GM23338 (cell line): ENCODE data around the gene GRN. TPM values are rescaled to one million over a fixed set of nuclear protein-coding genes. Genes with fewer than 3 reads are reported as not detected.
A peak's percentile ranks its signal among the peaks of the same experiment; 100 is the strongest.

Experiments
- ATAC-seq: fragments of 200-7000 bp; cut with Tn5 transposase; 3 replicates; pipeline ENCODE4 v1.9.1; 2020
- DNase-seq: peaks from one replicate; pipeline ENCODE4 v3.0.0-alpha.2; 2015; ENCODE audit warnings: low spot score
- H2AFZ ChIP-seq: fragments of 200-600 bp; sonication (generic); 2 replicates; pipeline ENCODE4 v1.8.0; 2016; ENCODE audit warnings: antibody characterized with exemption, mild to moderate bottlenecking, moderate library complexity
- H3F3A ChIP-seq: fragments of 200-600 bp; sonication (generic); replicated peaks from 2 replicates; pipeline ENCODE4 v1.8.0; 2017; ENCODE audit warnings: antibody characterized with exemption, mixed run types, low read depth
- H3K27ac ChIP-seq: fragments of 200-600 bp; sonication (generic); 2 replicates; pipeline ENCODE4 v1.6.1; 2016; ENCODE audit warnings: low read depth
- H3K27me3 ChIP-seq: fragments of 200-600 bp; sonication (generic); 2 replicates; pipeline ENCODE4 v1.8.0; 2016; ENCODE audit warnings: mild to moderate bottlenecking, mixed run types, moderate library complexity; ENCODE audit not compliant: insufficient read depth
- H3K36me3 ChIP-seq: fragments of 200-600 bp; sonication (generic); 2 replicates; pipeline ENCODE4 v1.8.0; 2016; ENCODE audit warnings: mild to moderate bottlenecking; ENCODE audit not compliant: insufficient read depth
- H3K4me1 ChIP-seq: fragments of 200-600 bp; sonication (generic); 2 replicates; pipeline ENCODE4 v1.8.0; 2016; ENCODE audit warnings: mild to moderate bottlenecking, moderate library complexity; ENCODE audit not compliant: insufficient read depth
- H3K4me2 ChIP-seq: fragments of 200-600 bp; sonication (generic); 2 replicates; pipeline ENCODE4 v1.7.1; 2017; ENCODE audit warnings: mixed run types
- H3K4me3 ChIP-seq: fragments of 200-600 bp; sonication (generic); 2 replicates; pipeline ENCODE4 v1.6.1; 2016; ENCODE audit warnings: mixed run types
- H3K79me2 ChIP-seq: fragments of 200-600 bp; sonication (generic); replicated peaks from 2 replicates; pipeline ENCODE4 v1.8.0; 2017; ENCODE audit warnings: mild to moderate bottlenecking; ENCODE audit not compliant: insufficient read depth
- H3K9me2 ChIP-seq: fragments of 200-600 bp; sonication (generic); 2 replicates; pipeline ENCODE4 v1.8.0; 2017; ENCODE audit not compliant: insufficient read depth
- H4K20me1 ChIP-seq: fragments of 200-600 bp; sonication (generic); replicated peaks from 2 replicates; pipeline ENCODE4 v1.8.0; 2017; ENCODE audit warnings: mild to moderate bottlenecking; ENCODE audit not compliant: insufficient read depth
- H3K27ac Mint-ChIP-seq: 2 replicates; pipeline ENCODE4 v1.8.0; 2020; ENCODE audit warnings: inconsistent platforms, mild to moderate bottlenecking, moderate library complexity, mixed read lengths
- H3K27me3 Mint-ChIP-seq: 3 replicates; pipeline ENCODE4 v1.8.0; 2022; ENCODE audit warnings: low read depth, mild to moderate bottlenecking, moderate library complexity, mixed read lengths, inconsistent platforms; ENCODE audit not compliant: insufficient read depth, poor library complexity
- H3K36me3 Mint-ChIP-seq: 3 replicates; pipeline ENCODE4 v1.8.0; 2021; ENCODE audit warnings: low read depth, mild to moderate bottlenecking, inconsistent platforms, moderate library complexity, mixed read lengths
- H3K4me1 Mint-ChIP-seq: 3 replicates; pipeline ENCODE4 v1.8.0; 2020; ENCODE audit warnings: mild to moderate bottlenecking, inconsistent platforms, mixed read lengths
- H3K4me3 Mint-ChIP-seq: 3 replicates; pipeline ENCODE4 v1.8.0; 2021; ENCODE audit warnings: moderate library complexity, mild to moderate bottlenecking, inconsistent platforms, mixed read lengths
- H3K9me3 Mint-ChIP-seq: 3 replicates; pipeline ENCODE4 v1.8.0; 2020; ENCODE audit warnings: moderate library complexity, mild to moderate bottlenecking, inconsistent platforms, mixed read lengths
- CREB1 ChIP-seq: fragments of 250-450 bp; sonication (Bioruptor Pico); IDR thresholded peaks from 2 replicates; pipeline ENCODE4 v1.5.0; 2020; ENCODE audit warnings: low read depth, mild to moderate bottlenecking, moderate library complexity
- EZH2phosphoT487 ChIP-seq: fragments of 200-600 bp; sonication (generic); IDR thresholded peaks from one replicate; pipeline ENCODE4 v1.8.1; 2018; ENCODE audit warnings: antibody characterized with exemption; ENCODE audit not compliant: unreplicated experiment
- JUNB ChIP-seq: IDR thresholded peaks from one replicate; pipeline ENCODE4 v1.6.1; 2016; ENCODE audit warnings: antibody characterized with exemption; ENCODE audit not compliant: unreplicated experiment
- POLR2AphosphoS5 ChIP-seq: IDR thresholded peaks from 2 replicates; pipeline ENCODE4 v1.6.1; 2016; ENCODE audit warnings: antibody characterized with exemption, low read depth
- REST ChIP-seq: IDR thresholded peaks from one replicate; pipeline ENCODE4 v1.6.1; 2018; ENCODE audit warnings: antibody characterized with exemption; ENCODE audit not compliant: unreplicated experiment
- STAT1 ChIP-seq: IDR thresholded peaks from one replicate; pipeline ENCODE4 v1.6.1; 2016; ENCODE audit warnings: antibody characterized with exemption; ENCODE audit not compliant: unreplicated experiment
- polyA plus RNA-seq: library from polyadenylated mRNA; unstranded; fragments of >200 nt; fragmentation: Nextera tagmentation; extraction: Ambion mirVana; gene quantifications from 2 replicates; pipeline ENCODE4 v1.2.1, GENCODE V29; 2016
- total RNA-seq: library from RNA; depleted of rRNA; stranded (reverse); fragments of >200 nt; shearing (Covaris generic); gene quantifications from 2 replicates; pipeline ENCODE4 v1.2.3, GENCODE V29; 2014
- TF ChIP-seq, protein P1 (sequence below), 2 experiments: fragments of 200-600 bp in 1 of 2; sonication (generic) in 1 of 2; conservative IDR thresholded peaks; 2 replicates each; pipeline versions ENCODE4 v1.5.1 to v1.6.1; 2016 to 2017; ENCODE audit warnings: antibody characterized with exemption in 2 of 2, low read depth in 2 of 2, mild to moderate bottlenecking in 2 of 2, moderate library complexity in 1 of 2

The GRN gene
- total and polyA plus RNA-seq, 2 experiments from 2014 or later, result 101 to 216 TPM

- peak overlapping the region; percentile 90 for H2AFZ ChIP-seq
Observed at GRCh38 chr17:44314869-44315661, 30.0 kb upstream of the GRN start.

DNA sequence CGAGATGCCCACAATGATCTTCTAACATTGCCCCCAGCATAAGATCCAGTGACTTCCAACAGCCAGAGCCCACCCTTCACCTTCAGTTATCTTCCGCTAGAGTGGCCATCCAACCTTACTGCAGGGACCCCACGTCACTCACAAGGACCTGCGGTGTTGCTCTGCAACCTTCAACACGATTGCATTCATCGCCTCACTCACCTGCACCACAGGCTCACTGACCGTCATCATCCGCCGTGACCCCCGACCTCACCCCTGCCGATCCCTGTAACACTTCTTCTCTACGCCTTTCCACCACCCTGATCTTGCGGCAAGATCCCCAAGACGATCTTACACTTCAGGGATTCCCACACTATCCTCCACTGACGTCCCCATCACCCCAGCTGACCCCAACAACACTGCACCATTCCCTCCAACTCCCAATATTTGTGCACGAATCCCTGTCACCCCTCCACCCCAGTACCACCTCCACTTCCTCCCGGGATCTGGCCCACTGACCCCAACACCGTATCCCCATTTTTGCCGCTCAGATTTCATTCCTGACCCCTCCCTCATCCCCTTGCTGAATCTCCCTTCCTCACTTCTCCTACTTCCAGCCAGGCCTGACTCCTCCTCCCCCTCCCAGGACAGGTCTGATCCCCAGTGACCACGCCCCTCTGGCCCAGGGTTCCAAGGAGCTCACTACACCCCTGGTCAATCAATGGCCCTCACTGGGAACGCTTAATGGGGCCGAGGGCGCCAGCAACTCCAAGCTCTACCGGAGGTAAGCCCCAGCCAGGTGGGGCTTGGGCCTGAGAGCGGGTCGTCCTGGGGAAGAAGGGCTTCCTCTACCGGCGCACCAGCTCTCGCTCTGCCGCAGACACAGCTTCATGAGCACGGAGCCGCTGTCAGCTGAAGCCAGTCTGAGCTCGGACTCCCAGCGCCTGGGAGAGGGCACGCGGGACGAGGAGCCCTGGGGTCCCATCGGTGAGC is 29.1 kb upstream of the GRN start:
- Mint-ChIP-seq H3K36me3 (peaks cover 18% of the 10 kb centered on the region), H3K4me1 (peaks cover 37% of the 10 kb centered on the region), H3K27me3 (peaks cover 48% of the 10 kb centered on the region), H3K27ac (no peak overlapping the region; the same call in 1 of the 2 replicates), H3K9me3 (no peaks in the 10 kb centered on the region), H3K4me3 (peak overlapping the region; percentile 72)
- Histone ChIP-seq H3K9me2 (no peaks in the 10 kb centered on the region), H3K4me2 (peak overlapping the region; percentile 97), H3K27ac (no peak overlapping the region), H3K79me2 (no peaks in the 10 kb centered on the region), H4K20me1 (no peaks in the 10 kb centered on the region), H3K27me3 (peaks cover 32% of the 10 kb centered on the region), H2AFZ (peak overlapping the region; percentile 90), H3K4me3 (peak overlapping the region; percentile 58), H3F3A (0 out of 2 replicates have a peak, but pooled peaks cover 4% of the 10 kb centered on the region), H3K36me3 (no peaks in the 10 kb centered on the region), H3K4me1 (peaks cover 6% of the 10 kb centered on the region; the same call in 1 of the 2 replicates)
- peak; percentile 87 for ATAC-seq
- DNase-seq, result peak; percentile 98
- no peak for TF ChIP-seq EZH2phosphoT487
- TF ChIP-seq REST, result peak; percentile 21
- no peak for TF ChIP-seq STAT1
- peak; percentile 68 for TF ChIP-seq POLR2AphosphoS5
- TF ChIP-seq CREB1, result no peak

More at GRCh38 chr17:44314869-44315661, 30.0 kb upstream of the GRN start:
- Mint-ChIP-seq H3K27me3 (peaks cover 46% of the 10 kb centered on the region), H3K4me1 (peaks cover 47% of the 10 kb centered on the region), H3K9me3 (no peaks in the 10 kb centered on the region), H3K27ac (no peak overlapping the region), H3K4me3 (peak overlapping the region; percentile 72), H3K36me3 (peaks cover 10% of the 10 kb centered on the region)
- Histone ChIP-seq H3F3A (0 out of 2 replicates have a peak, but pooled peaks cover 4% of the 10 kb centered on the region), H3K27ac (no peak overlapping the region), H3K79me2 (no peaks in the 10 kb centered on the region), H3K27me3 (peaks cover 32% of the 10 kb centered on the region), H3K4me3 (peak overlapping the region; percentile 58), H3K9me2 (no peaks in the 10 kb centered on the region), H4K20me1 (0 out of 2 replicates have a peak, but pooled peaks cover 3% of the 10 kb centered on the region), H3K4me1 (peaks cover 6% of the 10 kb centered on the region; the same call in 1 of the 2 replicates), H3K4me2 (peak overlapping the region; percentile 97), H3K36me3 (no peaks in the 10 kb centered on the region)
- peak; percentile 87 for DNase-seq
- ATAC-seq, result peak; percentile 35
- TF ChIP-seq JUNB (no peak), POLR2AphosphoS5 (peak; percentile 14; the same call in 1 of the 2 replicates)
- TF ChIP-seq, protein P1, sequence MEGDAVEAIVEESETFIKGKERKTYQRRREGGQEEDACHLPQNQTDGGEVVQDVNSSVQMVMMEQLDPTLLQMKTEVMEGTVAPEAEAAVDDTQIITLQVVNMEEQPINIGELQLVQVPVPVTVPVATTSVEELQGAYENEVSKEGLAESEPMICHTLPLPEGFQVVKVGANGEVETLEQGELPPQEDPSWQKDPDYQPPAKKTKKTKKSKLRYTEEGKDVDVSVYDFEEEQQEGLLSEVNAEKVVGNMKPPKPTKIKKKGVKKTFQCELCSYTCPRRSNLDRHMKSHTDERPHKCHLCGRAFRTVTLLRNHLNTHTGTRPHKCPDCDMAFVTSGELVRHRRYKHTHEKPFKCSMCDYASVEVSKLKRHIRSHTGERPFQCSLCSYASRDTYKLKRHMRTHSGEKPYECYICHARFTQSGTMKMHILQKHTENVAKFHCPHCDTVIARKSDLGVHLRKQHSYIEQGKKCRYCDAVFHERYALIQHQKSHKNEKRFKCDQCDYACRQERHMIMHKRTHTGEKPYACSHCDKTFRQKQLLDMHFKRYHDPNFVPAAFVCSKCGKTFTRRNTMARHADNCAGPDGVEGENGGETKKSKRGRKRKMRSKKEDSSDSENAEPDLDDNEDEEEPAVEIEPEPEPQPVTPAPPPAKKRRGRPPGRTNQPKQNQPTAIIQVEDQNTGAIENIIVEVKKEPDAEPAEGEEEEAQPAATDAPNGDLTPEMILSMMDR (conservative IDR thresholded peaks at IDR 0.05; ENCODE audit: low read depth in 2 of 2), result no peak
